ENCODE measurements around the gene LRRN4CL.

GRCh38 chr11:62716206-62716605 is 26.9 kb upstream of the LRRN4CL start:
- TF ChIP-seq, protein P1, sequence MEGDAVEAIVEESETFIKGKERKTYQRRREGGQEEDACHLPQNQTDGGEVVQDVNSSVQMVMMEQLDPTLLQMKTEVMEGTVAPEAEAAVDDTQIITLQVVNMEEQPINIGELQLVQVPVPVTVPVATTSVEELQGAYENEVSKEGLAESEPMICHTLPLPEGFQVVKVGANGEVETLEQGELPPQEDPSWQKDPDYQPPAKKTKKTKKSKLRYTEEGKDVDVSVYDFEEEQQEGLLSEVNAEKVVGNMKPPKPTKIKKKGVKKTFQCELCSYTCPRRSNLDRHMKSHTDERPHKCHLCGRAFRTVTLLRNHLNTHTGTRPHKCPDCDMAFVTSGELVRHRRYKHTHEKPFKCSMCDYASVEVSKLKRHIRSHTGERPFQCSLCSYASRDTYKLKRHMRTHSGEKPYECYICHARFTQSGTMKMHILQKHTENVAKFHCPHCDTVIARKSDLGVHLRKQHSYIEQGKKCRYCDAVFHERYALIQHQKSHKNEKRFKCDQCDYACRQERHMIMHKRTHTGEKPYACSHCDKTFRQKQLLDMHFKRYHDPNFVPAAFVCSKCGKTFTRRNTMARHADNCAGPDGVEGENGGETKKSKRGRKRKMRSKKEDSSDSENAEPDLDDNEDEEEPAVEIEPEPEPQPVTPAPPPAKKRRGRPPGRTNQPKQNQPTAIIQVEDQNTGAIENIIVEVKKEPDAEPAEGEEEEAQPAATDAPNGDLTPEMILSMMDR (IDR thresholded peaks at IDR 0.05) = no peak
- no peak for TF ChIP-seq EZH2phosphoT487 (IDR thresholded peaks at IDR 0.05)

Measured in neural progenitor cell (in vitro differentiated cells).